ENCODE measurements around the gene FHIT. TPM values are rescaled to one million over a fixed set of nuclear protein-coding genes. Genes with fewer than 3 reads are reported as not detected.

Gene FHIT
- total and polyA plus RNA-seq, 2 donors from 2014 or later: 20.2 to 61.2 TPM

DNA sequence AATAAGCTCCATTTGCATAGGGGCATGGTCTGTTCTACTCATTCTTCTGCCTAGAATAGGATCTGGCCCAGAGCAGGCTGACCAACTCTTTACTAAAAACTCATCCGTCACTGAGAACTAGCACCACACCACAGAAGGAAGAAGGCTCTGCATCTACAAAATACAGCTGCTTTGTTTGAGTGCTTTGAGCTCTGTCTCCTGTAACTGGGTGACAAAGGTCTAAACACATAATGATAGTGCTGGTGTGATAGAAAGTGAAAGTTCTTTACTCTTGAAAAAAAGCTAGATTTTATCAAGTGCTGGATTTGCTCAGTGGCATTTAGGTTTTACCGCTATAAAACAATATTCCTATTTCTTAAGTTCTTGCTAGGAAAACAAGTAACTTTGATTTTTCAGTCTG is 140.7 kb downstream of the FHIT start:
- no peak overlapping the region for H3K9ac ChIP-seq (ENCODE audit: low read length in 3 of 3)
- DNase-seq (no peak), FAIRE-seq (no peak)
- no peak overlapping the region for H3K27ac ChIP-seq (ENCODE audit: low read depth in 2 of 2, low read length in 2 of 2)
- TF ChIP-seq, protein P1, sequence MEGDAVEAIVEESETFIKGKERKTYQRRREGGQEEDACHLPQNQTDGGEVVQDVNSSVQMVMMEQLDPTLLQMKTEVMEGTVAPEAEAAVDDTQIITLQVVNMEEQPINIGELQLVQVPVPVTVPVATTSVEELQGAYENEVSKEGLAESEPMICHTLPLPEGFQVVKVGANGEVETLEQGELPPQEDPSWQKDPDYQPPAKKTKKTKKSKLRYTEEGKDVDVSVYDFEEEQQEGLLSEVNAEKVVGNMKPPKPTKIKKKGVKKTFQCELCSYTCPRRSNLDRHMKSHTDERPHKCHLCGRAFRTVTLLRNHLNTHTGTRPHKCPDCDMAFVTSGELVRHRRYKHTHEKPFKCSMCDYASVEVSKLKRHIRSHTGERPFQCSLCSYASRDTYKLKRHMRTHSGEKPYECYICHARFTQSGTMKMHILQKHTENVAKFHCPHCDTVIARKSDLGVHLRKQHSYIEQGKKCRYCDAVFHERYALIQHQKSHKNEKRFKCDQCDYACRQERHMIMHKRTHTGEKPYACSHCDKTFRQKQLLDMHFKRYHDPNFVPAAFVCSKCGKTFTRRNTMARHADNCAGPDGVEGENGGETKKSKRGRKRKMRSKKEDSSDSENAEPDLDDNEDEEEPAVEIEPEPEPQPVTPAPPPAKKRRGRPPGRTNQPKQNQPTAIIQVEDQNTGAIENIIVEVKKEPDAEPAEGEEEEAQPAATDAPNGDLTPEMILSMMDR (IDR thresholded peaks at IDR 0.05; ENCODE audit: borderline replicate concordance, extremely low read depth, insufficient read depth): no peak
- no peaks in the 10 kb centered on the region for H3K4me1 ChIP-seq (ENCODE audit: control insufficient read depth in 2 of 3, insufficient read depth in 2 of 3, low read depth in 1 of 3, low read length in 3 of 3)
- no peaks in the 10 kb centered on the region for H3K9me3 ChIP-seq (ENCODE audit: control insufficient read depth in 2 of 3, insufficient read depth in 1 of 3, low read length in 3 of 3)
- intact Hi-C loops (cut with DNase I): no loop called here
- no peaks in the 10 kb centered on the region for H3K36me3 ChIP-seq (ENCODE audit: control insufficient read depth in 2 of 3, insufficient read depth in 3 of 3, low read length in 3 of 3)
- H3K4me3 ChIP-seq (ENCODE audit: low read length in 3 of 3): no peak overlapping the region
- H3K27me3 ChIP-seq (ENCODE audit: control insufficient read depth, insufficient read depth, low read length): no peaks in the 10 kb centered on the region

DNA sequence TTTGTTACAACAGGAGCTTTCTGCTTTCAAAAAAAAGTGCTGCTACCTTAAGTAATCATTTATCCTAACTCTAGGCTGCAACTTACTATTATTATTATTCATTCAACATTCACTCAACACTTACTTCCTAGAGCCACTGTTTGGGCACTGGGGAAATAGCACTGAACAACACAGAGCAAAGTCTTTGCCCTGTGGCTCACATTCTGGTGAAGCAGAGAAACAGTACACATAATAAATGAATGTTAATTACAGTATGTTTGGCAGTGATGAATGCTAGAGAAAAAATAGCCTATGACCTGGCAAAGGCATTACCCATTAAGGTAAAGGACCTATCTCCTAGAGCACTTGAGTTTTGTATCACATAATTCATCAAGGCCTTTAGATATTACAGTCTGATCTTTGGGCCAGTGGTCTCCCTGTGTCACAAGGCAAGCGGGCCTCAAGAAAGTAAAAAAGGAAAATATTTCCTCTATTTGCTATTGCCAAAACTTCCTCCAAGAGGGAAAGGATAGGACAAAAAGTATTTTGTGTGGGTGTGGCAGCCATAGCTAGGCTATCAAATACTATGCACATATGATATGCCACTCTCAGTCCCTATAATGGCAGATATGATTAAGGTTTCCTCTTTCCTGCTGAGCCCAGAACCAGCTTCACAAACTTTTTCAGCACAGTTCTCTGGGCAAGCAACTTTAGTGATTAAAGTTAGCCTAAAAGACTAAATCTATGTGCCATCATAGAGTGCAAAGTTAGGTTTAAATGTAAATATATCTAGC is 142.8 kb downstream of the FHIT start:
- FAIRE-seq: no peak

DNA sequence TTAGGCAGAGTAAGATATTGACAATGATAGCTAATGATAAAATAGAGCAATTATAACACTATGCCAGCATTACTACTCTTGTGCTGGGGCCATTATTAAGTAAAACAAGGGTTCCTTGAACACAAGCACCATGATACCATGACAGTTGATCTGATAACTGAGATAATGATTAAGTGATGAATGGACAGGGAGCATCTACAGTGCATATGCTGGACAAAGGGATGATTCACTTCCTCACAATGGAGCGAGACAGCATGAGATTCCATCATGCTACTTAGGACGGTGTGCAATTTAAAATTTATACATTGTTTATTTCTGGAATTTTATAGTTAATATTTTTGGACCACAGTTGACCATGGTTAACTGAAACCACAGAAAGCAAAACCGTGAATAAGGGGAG is 156.6 kb downstream of the FHIT start:
- no peak overlapping the region for H3K27ac ChIP-seq (ENCODE audit: low read depth in 2 of 2, low read length in 2 of 2)
- intact Hi-C loops (cut with DNase I): no loop called here
- no peaks in the 10 kb centered on the region for H3K27me3 ChIP-seq (ENCODE audit: control insufficient read depth, insufficient read depth, low read length)
- no peak for DNase-seq
- no peaks in the 10 kb centered on the region for H3K36me3 ChIP-seq (ENCODE audit: control insufficient read depth in 2 of 3, insufficient read depth in 3 of 3, low read length in 3 of 3)
- H3K9ac ChIP-seq (ENCODE audit: low read length in 3 of 3): no peak overlapping the region
- TF ChIP-seq, protein P1 (IDR thresholded peaks at IDR 0.05; ENCODE audit: borderline replicate concordance, extremely low read depth, insufficient read depth): no peak
- H3K4me3 ChIP-seq (ENCODE audit: low read length in 3 of 3): no peak overlapping the region
- no peak for FAIRE-seq
- no peaks in the 10 kb centered on the region for H3K9me3 ChIP-seq (ENCODE audit: control insufficient read depth in 2 of 3, insufficient read depth in 1 of 3, low read length in 3 of 3)
- H3K4me1 ChIP-seq (ENCODE audit: control insufficient read depth in 2 of 3, insufficient read depth in 2 of 3, low read depth in 1 of 3, low read length in 3 of 3): peaks cover 0 to 5% (median 0%) of the 10 kb centered on the region in 3 donors

More for the DNA sequence above, 142.8 kb downstream of the FHIT start:
- H3K27ac ChIP-seq (ENCODE audit: low read depth in 2 of 2, low read length in 2 of 2): no peak overlapping the region
- H3K27me3 ChIP-seq (ENCODE audit: control insufficient read depth, insufficient read depth, low read length): no peaks in the 10 kb centered on the region
- no peak overlapping the region for H3K9ac ChIP-seq (ENCODE audit: low read length in 3 of 3)
- H3K4me3 ChIP-seq (ENCODE audit: low read length in 3 of 3): no peak overlapping the region
- intact Hi-C loops (cut with DNase I): no loop called here
- no peaks in the 10 kb centered on the region for H3K36me3 ChIP-seq (ENCODE audit: control insufficient read depth in 2 of 3, insufficient read depth in 3 of 3, low read length in 3 of 3)
- TF ChIP-seq, protein P1 (IDR thresholded peaks at IDR 0.05; ENCODE audit: borderline replicate concordance, extremely low read depth, insufficient read depth): no peak
- H3K9me3 ChIP-seq (ENCODE audit: control insufficient read depth in 2 of 3, insufficient read depth in 1 of 3, low read length in 3 of 3): no peaks in the 10 kb centered on the region
- no peak for DNase-seq
- H3K4me1 ChIP-seq (ENCODE audit: control insufficient read depth in 2 of 3, insufficient read depth in 2 of 3, low read depth in 1 of 3, low read length in 3 of 3): no peaks in the 10 kb centered on the region

All from kidney (tissue), 14 donors.